SK-MEL-5 (cell line): ENCODE measurements around the gene XYLT2. TPM values are rescaled to one million over a fixed set of nuclear protein-coding genes. Genes with fewer than 3 reads are reported as not detected.
"Not testable (repeated sequence)": the region's sequence is repeated elsewhere in the genome, so short reads cannot be mapped to it uniquely, and the experiment has no call there.

Experiments used
- DNase-seq: peaks from one replicate; pipeline ENCODE4 v3.0.0-alpha.2; 2016; ENCODE audit warnings: low read depth, low spot score
- in situ Hi-C: cut with HindIII; loops from 2 replicates; pipeline ENCODE4 v1.10.0; 2016; ENCODE audit warnings: low sequenced_read_pairs, high pct_unique_total_duplicates, low pct_unique_long_range_greater_than_20kb
- total RNA-seq: library from RNA; depleted of rRNA; stranded (reverse); fragments of >200 nt; shearing (Covaris generic); gene quantifications from 2 replicates; pipeline ENCODE4 v1.2.3, GENCODE V29; 2014

XYLT2 gene
- total RNA-seq, 1 experiment from 2014 or later = 34.2 TPM

DNA sequence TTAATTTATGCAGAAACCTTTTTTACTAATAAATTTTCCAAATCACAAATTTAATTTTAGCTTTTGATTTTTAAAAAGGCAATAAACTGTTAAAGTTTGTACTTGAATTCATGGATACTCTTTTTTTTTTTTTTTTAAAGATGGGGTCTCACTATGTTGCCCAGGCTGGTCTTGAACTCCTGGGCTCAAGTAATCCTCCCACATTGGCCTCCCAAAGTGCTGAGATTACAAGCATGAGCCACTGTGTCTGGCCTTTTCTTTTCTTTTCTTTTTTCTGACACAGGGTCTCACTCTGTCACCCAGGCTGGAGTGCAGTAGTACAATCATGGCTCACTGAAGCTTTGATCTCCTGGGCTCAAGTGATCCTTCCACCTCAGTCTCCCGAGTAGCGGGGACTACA is 29.3 kb upstream of the XYLT2 start:
- DNase-seq, in situ Hi-C loops: not testable (repeated sequence)

GRCh38 chr17:50317121-50317520 is 28.8 kb upstream of the XYLT2 start:
- no peak for DNase-seq
- in situ Hi-C loops = no loop called here

- no peak for DNase-seq
- in situ Hi-C loops = no loop called here
These were observed 27.2 kb upstream of the XYLT2 start for GRCh38 chr17:50318501-50319285.

- no peak for DNase-seq
- in situ Hi-C loops = no loop called here
These were observed 26.5 kb upstream of the XYLT2 start for GRCh38 chr17:50319306-50320004.

DNA sequence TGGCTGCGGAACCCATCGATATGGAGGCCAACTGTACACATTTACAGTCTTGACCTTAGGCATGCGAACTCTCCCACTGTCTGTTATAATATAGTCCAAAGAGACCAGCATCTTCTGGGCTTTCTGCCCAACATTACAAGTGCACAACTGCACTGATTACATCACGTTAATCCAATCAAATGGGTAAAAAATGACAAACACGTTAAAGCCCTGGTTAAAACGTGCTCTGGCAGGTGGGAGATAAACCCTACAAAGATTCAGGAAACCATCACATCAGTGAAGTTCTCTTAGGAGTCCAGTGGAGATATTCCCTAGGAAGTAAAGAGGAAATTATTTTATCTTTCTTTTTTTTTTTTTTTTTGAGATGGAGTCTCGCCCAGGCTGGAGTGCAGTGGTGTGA is 23.7 kb upstream of the XYLT2 start:
- in situ Hi-C loops = no loop called here
- no peak for DNase-seq

DNA sequence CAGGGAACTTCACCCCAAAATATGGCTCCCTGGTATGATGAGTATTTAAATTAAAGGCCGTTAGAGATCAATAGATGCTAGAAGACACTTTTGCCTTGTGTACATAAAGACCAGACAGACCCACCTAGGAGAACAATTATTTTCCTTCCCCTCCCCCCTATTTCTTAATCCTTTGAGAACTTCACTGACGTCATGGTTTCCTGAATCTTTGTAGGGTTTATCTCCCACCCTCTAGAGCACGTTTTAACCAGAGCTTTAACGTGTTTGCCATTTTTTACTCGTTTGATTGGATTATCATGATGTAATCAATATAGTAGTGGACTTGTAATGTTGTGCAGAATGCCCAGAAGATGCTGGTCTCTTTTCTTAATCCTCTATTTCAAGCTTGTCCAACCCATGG is 22.9 kb upstream of the XYLT2 start:
- in situ Hi-C loops = no loop called here
- DNase-seq = no peak

DNA sequence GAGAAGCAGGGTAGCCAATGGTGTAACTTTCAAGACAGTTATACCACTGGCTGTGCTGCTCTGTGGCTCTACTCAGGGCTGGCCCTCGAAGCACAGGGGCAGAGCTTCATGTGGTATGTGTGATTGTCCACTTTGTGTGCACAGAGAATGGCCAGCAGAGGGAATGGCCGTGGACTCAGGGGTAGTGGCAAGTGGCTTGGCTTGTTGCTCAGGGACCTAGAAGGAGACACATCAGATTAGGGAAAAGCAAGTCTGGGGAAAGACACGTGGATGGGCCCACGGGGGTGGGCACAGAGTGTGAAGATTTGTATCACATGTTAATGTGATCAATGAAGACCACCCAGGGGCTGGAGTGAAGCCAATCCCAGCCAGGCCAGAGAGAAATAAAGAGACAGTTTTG is 20.0 kb upstream of the XYLT2 start:
- in situ Hi-C loops = no loop called here
- DNase-seq = no peak

DNA sequence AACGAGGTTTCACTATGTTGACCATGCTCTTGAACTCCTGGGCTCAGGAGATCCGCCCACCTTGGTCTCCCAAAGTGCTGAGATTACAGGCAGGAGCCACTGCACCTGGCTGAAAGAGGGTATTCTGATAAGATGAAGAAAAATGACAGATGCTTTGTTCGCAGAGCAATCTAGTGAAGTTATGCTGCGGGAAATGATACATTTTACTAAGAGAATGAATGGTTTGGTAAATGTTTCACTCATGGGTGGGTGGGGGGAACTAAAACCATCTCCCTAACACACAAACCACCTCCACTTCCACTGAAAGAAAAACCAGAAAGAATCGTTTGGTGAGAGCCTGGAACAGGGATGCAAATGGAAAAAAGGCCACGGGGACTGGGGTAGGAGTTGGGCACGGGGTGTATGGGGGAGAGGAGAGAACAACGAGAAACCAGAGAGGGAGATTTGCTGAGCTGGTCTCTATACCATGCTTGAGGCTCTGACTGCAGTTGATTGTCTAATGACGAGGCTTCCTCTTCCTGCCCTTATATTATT is 19.0 kb upstream of the XYLT2 start:
- in situ Hi-C loops = no loop called here
- DNase-seq = no peak

GRCh38 chr17:50328363-50329325 is 17.3 kb upstream of the XYLT2 start:
- DNase-seq = no peak
- in situ Hi-C loops = no loop called here

DNA sequence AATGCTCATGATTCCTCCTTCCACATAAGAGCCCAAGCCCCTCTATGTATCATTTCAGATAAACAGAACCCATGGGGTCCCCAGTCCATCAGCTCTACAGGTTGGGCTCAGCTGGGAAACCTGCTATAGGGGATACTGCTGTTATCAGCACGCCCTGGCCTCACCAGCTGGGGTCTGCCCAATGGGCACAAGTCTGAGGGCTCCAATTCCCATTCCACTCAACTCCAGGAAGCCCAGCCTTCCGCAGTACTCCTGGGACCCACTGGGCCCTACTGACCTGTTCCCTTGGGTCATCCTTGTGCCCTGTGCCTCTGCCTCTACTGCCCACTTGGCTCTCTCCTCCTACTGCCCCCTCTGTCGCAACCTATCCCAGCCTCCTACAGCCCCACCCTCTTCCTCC is 16.2 kb upstream of the XYLT2 start:
- DNase-seq = no peak
- in situ Hi-C loops = no loop called here

DNA sequence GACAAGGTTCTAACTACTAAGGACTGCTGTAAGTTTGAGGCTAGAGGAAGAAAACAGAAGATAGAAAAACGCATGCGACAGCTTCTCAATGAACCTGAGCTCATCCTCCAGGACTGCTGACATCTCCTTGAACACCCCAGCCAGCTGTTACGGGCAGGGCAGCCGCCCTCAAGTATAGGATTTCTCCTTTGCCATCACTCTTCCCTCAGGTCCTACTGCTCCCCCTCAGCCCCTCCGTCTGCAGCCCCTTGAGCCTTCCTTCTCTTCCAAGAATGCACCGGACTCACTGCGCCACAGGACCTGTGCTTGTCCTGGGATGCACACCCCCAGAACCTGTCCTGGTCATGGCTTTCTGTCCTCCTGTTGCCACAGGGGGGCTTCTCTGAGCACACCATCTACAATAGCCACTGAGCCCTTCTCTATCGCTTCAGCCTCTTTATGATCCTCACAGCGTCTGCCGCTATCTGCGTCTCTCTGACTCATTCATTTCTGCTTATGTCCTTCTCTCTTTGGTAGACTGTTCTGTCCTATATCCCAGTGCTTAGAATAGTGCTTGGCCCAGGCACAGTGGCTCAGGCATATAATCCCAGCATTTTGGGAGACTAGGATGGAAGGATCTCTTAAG is 15.7 kb upstream of the XYLT2 start:
- no peak for DNase-seq
- in situ Hi-C loops = no loop called here

DNA sequence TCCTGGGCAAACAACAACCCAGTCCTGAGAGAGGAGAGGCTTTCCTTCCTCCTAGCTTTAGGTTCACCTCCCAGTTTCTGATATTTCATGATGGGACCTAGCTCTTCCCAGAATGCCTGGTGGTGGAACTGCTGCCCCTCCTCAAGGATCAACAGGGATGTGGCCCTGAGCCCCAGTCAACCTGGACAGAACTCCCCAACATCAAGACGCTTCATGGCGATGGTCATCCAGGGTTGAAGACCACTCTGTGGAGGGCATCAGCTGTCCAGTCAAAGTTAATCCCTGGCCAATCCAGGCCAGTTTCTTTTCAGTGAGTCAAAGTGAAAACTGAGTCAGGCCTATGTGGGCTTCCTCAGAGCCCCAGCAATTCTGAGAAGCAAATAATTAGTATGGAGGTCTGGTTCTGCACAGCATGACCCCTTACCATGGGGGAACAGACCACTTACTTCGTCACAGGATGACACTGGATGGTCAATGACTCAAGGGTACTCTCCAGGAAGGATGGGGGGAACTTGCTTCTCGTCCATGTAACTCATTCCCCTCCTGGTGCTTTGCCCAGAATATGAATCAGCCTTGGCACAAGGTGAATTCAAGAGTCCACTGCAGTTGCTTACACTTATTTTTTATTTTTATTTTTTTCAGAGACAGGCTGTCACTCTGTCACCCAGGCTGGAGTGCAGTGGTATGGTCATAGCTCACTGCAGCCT is 14.7 kb upstream of the XYLT2 start:
- in situ Hi-C loops = no loop called here
- DNase-seq = no peak

GRCh38 chr17:50332196-50332595 is 13.7 kb upstream of the XYLT2 start:
- no peak for DNase-seq
- in situ Hi-C loops = no loop called here

DNA sequence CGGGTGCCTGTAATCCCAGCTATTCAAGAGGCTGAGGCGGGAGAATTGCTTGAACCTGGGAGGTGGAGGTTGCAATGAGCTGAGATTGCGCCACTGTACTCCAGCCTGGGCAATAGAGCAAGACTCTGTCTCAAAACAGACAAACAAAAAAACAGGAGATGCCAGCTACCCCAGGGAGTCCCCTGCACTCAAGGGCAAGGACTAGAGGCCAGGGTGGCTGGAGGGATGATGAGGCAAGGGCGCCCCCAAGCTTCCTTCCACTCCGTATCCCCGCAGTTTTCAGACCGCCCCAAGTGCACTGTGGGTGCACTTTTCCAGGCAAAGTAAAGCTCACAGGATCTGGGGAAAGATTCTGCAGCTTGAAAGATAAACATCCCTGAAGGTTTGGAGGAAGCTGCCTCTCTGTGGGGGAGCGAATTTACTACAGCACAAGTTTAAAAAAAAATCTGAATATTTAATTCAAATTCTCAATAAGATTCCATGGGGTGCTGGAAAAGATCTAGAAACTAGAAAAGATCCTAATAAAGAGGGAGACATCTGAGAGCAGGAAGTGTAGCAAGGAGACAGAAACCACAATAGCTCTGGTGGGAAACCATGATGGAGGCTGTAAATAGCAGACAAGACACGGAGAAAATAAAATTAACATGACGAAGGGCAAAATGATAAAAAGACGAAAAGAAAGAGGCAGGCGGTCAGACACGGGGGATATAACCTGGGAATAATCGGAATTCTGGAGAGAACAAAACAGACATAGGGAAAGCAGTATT is 12.5 kb upstream of the XYLT2 start:
- DNase-seq, in situ Hi-C loops: not testable (repeated sequence)

- DNase-seq = no peak
- in situ Hi-C loops = no loop called here
These were observed 8.0 kb upstream of the XYLT2 start for GRCh38 chr17:50337956-50338355.

DNA sequence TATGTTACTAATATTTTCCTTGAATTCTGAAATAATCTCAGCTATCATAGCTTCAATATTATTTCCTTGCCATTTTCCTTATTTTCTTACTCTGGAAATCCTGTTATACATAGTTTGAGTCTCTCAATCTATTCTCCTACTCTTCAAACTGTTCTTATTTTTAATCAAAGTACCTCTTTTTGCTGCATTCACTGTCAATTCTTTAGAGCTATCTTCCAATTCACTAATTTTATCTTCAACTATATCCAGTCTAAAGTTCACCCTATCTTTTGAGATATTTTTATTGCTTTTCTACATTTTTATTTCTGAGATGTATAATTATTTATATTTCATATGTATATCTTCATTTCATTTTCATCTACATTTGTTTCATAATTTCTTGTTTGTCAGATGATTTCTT is 7.3 kb upstream of the XYLT2 start:
- in situ Hi-C loops = no loop called here

More for the DNA sequence above, 7.3 kb upstream of the XYLT2 start:
- DNase-seq = no peak
